Stimulated activated CD8-positive, alpha-beta memory T cell treated with anti-CD3 and anti-CD28 coated beads, Interleukin-4, amount 100 ng/mL, for 24 hours (primary cell): Measurements from ENCODE around the gene GUCY2C.
"Not testable (repeated sequence)": the region's sequence is repeated elsewhere in the genome, so short reads cannot be mapped to it uniquely, and the experiment has no call there.

Experiments
- DNase-seq: peaks from one replicate; pipeline ENCODE4 v3.0.0-alpha.2; 2020; ENCODE audit warnings: low read depth

Gene GUCY2C

GRCh38 chr12:14696265-14696741 lies at the start of gene GUCY2C:
Gene GUCY2C, minus strand, starts transcription at chr12:14696599. Its CDS starts 151 bp downstream, at chr12:14696448.
- DNase-seq = no peak

DNA sequence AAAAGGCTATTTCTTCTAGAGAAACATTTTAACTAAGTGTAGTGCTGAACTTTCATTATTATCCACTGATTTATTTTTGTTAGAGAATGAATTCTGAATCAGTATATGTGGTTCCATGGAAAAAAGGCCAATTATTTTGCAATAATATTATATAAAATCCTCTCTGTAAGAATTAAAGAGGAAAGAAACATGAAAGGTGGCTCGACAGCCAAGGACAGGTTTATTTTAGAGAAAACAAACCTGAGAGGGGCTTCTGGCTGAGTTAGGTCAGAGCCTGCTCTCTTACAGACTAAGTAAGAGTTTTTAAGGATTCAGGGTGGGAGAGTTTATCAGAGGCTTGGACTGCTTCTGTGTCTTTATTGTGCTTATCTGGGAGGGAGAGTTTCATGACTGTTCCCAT lies 46.7 kb upstream of the GUCY2C start:
- no peak for DNase-seq

GRCh38 chr12:14741942-14742341 lies 45.5 kb upstream of the GUCY2C start:
- DNase-seq = no peak

- no peak for DNase-seq
Observed at GRCh38 chr12:14741153-14741552, 44.8 kb upstream of the GUCY2C start.

GRCh38 chr12:14736441-14736840 lies 40.0 kb upstream of the GUCY2C start:
- not testable (repeated sequence) for DNase-seq

GRCh38 chr12:14731821-14732220 lies 35.4 kb upstream of the GUCY2C start:
- DNase-seq = no peak

DNA sequence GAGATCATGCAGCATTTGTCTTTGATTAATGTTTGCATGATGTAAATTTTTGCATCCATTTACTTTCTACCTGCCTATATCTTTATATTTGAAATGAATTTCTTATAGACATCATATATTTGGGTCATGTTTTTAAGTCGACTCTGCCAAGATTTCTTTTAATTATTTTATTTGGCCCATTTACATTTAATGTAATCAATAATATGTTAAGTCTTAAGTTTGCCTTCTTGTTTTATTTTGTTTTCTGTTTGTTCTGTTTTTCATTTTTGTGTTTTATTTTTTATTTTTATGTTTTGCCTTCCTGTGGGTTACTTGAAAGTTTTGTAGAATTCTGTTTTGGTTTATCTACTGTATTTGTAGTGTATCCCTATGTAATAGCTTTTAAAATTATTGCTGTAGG lies 33.2 kb upstream of the GUCY2C start:
- DNase-seq = no peak

- peak; percentile 17 for DNase-seq
Observed at GRCh38 chr12:14723763-14724162, 27.4 kb upstream of the GUCY2C start.

- DNase-seq = no peak
Observed at GRCh38 chr12:14716848-14717444, 20.5 kb upstream of the GUCY2C start.

DNA sequence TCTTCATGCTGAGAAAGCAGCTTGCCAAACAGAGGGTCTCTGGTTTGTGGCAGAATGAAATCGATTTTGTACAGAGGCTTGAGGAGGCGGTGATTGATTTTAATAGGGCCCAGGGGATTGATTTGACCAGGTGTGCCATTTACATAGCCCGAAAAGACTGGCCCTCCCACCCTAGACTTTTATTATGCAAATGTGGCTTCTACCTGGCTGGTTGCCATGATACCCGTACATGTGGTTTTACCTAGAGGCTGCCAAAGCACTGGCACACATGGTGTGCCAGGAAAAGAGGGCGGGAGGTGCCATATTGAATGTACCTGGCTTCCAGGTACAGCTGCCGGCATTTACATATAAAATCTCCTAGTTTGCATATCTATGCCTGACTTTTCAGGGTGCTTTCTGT lies 18.0 kb upstream of the GUCY2C start:
- DNase-seq = no peak

- no peak for DNase-seq
Observed at GRCh38 chr12:14710632-14711320, 14.4 kb upstream of the GUCY2C start.

DNA sequence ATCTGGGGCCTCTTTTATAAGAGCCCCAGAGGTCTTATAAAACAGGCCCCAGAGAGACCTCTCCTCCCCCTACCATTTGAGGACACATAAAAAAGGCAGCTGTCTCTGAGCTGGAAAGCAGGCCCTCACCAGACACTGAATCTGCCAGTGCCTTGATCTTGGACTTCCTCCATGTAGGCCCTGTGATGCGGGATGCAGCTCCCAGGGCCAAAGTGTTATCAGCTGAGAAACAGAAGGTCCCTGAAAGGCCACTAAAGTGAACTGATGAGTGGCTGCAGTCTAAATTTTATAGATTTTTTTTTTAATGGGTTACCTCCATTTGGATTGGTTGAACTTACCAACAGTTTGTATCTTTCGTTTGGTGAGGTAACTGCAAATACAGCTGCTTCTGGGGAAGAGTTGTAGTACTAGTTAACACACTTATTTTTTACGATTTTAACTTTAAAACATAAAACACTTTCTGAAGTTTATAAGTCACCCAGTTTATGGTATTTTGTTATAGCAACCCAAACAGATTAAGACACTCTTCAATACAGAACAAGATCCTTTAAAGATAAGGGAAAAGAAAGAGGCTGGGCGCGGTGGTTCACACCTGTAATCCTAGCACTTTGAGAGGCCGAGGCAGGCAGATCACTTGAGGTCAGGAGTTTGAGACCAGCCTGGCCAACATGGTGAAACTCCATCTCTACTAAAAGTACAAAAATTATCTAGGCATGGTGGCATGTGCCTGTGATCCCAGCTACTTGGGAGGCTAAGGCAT lies 5.6 kb upstream of the GUCY2C start:
- DNase-seq = no peak

GRCh38 chr12:14700935-14701334 lies 4.5 kb upstream of the GUCY2C start:
- DNase-seq = no peak

GRCh38 chr12:14699923-14700322 lies 3.5 kb upstream of the GUCY2C start:
- no peak for DNase-seq

DNA sequence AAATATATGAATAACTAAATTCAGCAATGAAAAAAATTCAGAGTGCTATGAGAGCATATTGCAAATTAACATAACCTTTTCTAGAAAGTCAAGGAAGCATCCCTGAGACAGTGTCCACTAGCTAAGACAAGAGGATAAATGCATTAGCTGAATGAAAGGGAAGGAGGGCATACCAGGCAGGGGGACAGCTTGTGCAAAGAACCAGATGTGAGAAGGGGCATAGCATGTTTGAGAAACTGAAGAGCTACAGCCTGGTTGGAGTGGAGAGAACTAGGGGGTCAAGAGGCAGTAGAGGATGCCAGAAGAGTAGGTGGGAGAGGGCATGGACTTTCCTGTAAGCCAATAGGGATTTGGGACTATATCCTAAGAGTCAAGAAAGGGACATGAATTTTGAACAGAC lies 2.2 kb upstream of the GUCY2C start:
- no peak for DNase-seq

- DNase-seq = no peak
Observed at GRCh38 chr12:14695715-14696141, 671 bp downstream of the GUCY2C start.

DNA sequence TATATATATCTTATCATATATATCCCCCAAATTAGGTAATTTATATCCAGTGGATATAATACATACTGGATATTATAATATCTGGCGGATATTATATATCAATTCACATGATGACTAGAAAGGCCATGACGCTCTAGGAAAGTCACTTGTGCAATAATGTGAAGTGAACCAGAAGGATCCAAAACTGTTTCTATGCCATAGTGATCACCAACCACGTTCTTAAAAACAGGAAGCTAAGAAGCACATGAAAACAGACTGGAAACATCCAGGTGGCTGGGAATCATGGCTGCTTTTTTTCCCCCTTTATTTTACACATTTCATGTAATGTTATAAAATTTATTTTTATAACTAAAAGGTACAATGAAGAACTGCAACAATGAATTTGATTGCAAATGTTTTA lies 1.4 kb downstream of the GUCY2C start:
- no peak for DNase-seq

DNA sequence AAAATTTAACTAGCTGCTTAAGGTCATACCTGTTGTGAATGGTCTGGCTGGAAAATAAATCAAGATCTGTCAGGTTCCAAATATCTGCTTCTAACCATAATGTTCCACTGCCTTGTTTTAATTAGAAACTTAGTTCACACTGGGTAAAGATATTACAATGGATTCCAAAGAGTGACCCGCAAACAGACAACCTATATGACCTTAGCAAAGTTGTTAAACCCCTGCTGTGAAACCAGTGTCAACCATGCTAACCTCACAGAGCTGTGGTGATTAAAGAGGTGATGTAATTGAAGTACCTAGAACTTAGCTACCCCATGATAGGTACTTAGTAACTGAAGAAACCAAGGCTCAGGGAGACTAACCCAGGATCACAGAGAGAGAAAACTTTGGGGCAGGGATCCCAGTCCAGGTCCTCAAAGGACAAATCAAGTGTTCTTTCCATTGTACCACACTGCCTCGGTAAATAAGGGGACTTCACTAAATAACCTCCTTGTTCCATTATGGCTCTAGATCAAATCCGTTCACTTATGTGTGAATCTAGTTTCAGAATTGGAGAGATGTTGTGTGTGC lies 2.2 kb downstream of the GUCY2C start:
- DNase-seq = no peak

- no peak for DNase-seq
Observed at GRCh38 chr12:14693116-14693515, 3.3 kb downstream of the GUCY2C start.

DNA sequence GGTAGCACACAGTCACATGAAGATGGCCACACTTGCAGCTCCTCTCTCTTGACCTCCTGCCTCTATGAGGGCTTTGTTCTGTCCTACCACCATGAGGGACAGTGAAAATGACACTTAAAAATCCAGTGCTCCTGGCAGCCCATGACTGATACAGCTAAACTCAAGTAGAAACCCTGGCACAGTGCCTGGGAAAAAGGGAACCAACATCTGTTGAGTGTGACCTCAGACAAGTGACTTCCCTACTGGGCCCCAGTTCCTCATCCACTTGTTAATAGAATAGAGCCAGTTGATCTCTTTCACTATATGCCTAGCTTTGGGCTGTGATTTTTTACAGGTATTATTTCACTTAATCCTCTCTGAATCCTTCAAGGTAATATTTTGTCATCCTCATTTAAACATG lies 4.8 kb downstream of the GUCY2C start:
- no peak for DNase-seq

DNA sequence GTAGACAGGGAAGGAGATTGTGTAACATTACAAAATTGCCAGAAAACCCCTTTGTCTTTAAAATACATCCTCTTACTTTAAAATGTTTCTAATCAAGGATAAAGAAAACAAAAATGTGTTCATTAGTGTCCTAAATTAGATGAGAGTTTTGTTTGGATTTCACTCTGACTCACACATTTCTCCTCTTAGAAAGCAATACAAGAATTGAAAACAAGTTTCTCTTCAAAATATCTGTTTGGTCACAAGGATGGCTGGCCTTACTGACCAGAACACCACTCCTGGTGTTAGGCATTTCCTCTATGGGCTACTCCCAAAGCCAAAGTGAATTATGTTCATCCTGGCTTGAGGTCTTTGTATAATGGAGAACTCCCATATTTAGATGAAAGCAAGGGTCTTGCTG lies 6.4 kb downstream of the GUCY2C start:
- DNase-seq = no peak

- no peak for DNase-seq
Observed at GRCh38 chr12:14689144-14689543, 7.3 kb downstream of the GUCY2C start.

- DNase-seq = not testable (repeated sequence)
Observed at GRCh38 chr12:14682231-14682630, 14.2 kb downstream of the GUCY2C start.
